Suprapubic skin (tissue), 3 donors: ENCODE results near the gene SMAD7.

Experiments used
- CTCF ChIP-seq, 2 donors: fragments of 200-600 bp in 1 of 2; fragments of 450-650 bp in 1 of 2; sonication (generic) in 1 of 2; IDR thresholded peaks; one replicate each; pipeline ENCODE4 v1.5.1; 2016 to 2019; ENCODE audit warnings: antibody characterized with exemption in 2 of 2, mild to moderate bottlenecking in 1 of 2, moderate library complexity in 1 of 2
- POLR2A ChIP-seq, 2 donors: fragments of 450-650 bp; IDR thresholded peaks; one replicate each; pipeline ENCODE4 v1.6.1; 2017; ENCODE audit warnings: antibody characterized with exemption in 2 of 2, mild to moderate bottlenecking in 2 of 2, moderate library complexity in 2 of 2

- TF ChIP-seq POLR2A (IDR thresholded peaks at IDR 0.05) (no peak), CTCF (IDR thresholded peaks at IDR 0.05) (no peak)
Observed at GRCh38 chr18:48997681-48997984, 46.9 kb upstream of the SMAD7 start.
